Tibial nerve (tissue), 4 donors: ENCODE results near the gene SPATA17. TPM values are rescaled to one million over a fixed set of nuclear protein-coding genes. Genes with fewer than 3 reads are reported as not detected.

Experiments used
- DNase-seq, 2 donors: peaks; one replicate each; pipeline ENCODE4 v3.0.0-alpha.2; 2019; ENCODE audit warnings: low spot score in 2 of 2
- H3K27ac ChIP-seq, 4 donors: fragments of 200-600 bp; sonication (generic) in 3 of 4; one replicate each; pipeline ENCODE4 v1.5.1; 2017 to 2019; ENCODE audit warnings: mild to moderate bottlenecking in 1 of 4
- H3K27me3 ChIP-seq, 2 donors: fragments of 200-600 bp; sonication (generic) in 1 of 2; one replicate each; pipeline versions ENCODE4 v1.5.1 to v1.6.0; 2017 to 2019
- H3K36me3 ChIP-seq, 3 donors: fragments of 200-600 bp; sonication (generic); one replicate each; pipeline ENCODE4 v1.5.1; 2018 to 2019
- H3K4me1 ChIP-seq, 4 donors: fragments of 200-600 bp; sonication (generic) in 3 of 4; one replicate each; pipeline ENCODE4 v1.5.1; 2017 to 2019
- H3K4me3 ChIP-seq, 4 donors: fragments of 200-600 bp; sonication (generic) in 3 of 4; one replicate each; pipeline ENCODE4 v1.5.1; 2017 to 2019; ENCODE audit warnings: mild to moderate bottlenecking in 1 of 4, moderate library complexity in 1 of 4
- H3K9me3 ChIP-seq, 4 donors: fragments of 200-600 bp; sonication (generic) in 3 of 4; one replicate each; pipeline ENCODE4 v1.5.1; 2017 to 2019
- CTCF ChIP-seq, 5 experiments: fragments of 200-600 bp in 3 of 5; fragments of 450-650 bp in 2 of 5; sonication (generic) in 3 of 5; IDR thresholded peaks; one replicate each; pipeline ENCODE4 v1.5.1; 2016 to 2019; ENCODE audit warnings: antibody characterized with exemption in 5 of 5, mild to moderate bottlenecking in 3 of 5, moderate library complexity in 2 of 5
- EP300 ChIP-seq, 2 donors: sonication (generic); formaldehyde crosslinking; IDR thresholded peaks; one replicate each; pipeline ENCODE4 v1.6.1; 2017; ENCODE audit warnings: antibody characterized with exemption in 2 of 2, mild to moderate bottlenecking in 1 of 2
- POLR2A ChIP-seq, 2 donors: fragments of 450-650 bp; IDR thresholded peaks; one replicate each; pipeline ENCODE4 v1.6.1; 2017; ENCODE audit warnings: antibody characterized with exemption in 2 of 2, mild to moderate bottlenecking in 2 of 2, moderate library complexity in 2 of 2
- WGBS, 2 donors: methylation state at CpG; one replicate each; pipeline ENCODE4 v1.1.5; 2018; 5-methylcytosine and 5-hydroxymethylcytosine counted together
- total RNA-seq, 4 donors: library from RNA; depleted of rRNA; stranded (reverse); fragments of >200 nt; gene quantifications; one replicate each; pipeline ENCODE4 v1.1.0, GENCODE V29; 2016

Gene SPATA17
- total RNA-seq, 4 donors from 2014 or later, result 0.44 to 1.5 (median 0.91) TPM

- DNase-seq, result no peak
- Histone ChIP-seq H3K36me3 (peaks cover 0 to 8% (median 0%) of the 10 kb centered on the region in 3 donors), H3K27me3 (no peaks in the 10 kb centered on the region), H3K27ac (no peak overlapping the region), H3K4me1 (peaks cover 0 to 8% (median 2%) of the 10 kb centered on the region in 4 donors), H3K9me3 (no peaks in the 10 kb centered on the region), H3K4me3 (no peak overlapping the region)
- TF ChIP-seq POLR2A (IDR thresholded peaks at IDR 0.05) (no peak), EP300 (IDR thresholded peaks at IDR 0.05) (no peak), CTCF (IDR thresholded peaks at IDR 0.05) (no peak)
- WGBS, 2 donors, result 95 to 97% methylated on average over 3 of the region's 3 CpGs
These were observed 9.1 kb upstream of the SPATA17 start for GRCh38 chr1:217622042-217622441.

GRCh38 chr1:217626321-217626720 is 4.8 kb upstream of the SPATA17 start:
- WGBS, 2 donors, result 63 to 68% methylated on average over 2 of the region's 2 CpGs
- TF ChIP-seq CTCF (IDR thresholded peaks at IDR 0.05) (no peak), POLR2A (IDR thresholded peaks at IDR 0.05) (no peak), EP300 (IDR thresholded peaks at IDR 0.05) (no peak)
- H3K4me1 ChIP-seq, result peaks cover 0 to 42% (median 9%) of the 10 kb centered on the region in 4 donors

GRCh38 chr1:217627431-217627830 is 3.7 kb upstream of the SPATA17 start:
- H3K4me1 ChIP-seq, result peaks cover 0 to 46% (median 12%) of the 10 kb centered on the region in 4 donors
- TF ChIP-seq EP300 (IDR thresholded peaks at IDR 0.05) (no peak), POLR2A (IDR thresholded peaks at IDR 0.05) (no peak), CTCF (IDR thresholded peaks at IDR 0.05) (no peak)
- no peaks in the 10 kb centered on the region for H3K27me3 ChIP-seq
- H3K9me3 ChIP-seq, result no peaks in the 10 kb centered on the region
- WGBS, 2 donors, result 35 to 52% methylated on average over 3 of the region's 3 CpGs
- no peak overlapping the region for H3K4me3 ChIP-seq
- DNase-seq, result no peak
- no peaks in the 10 kb centered on the region for H3K36me3 ChIP-seq
- H3K27ac ChIP-seq, result no peak overlapping the region

More at GRCh38 chr1:217626321-217626720, 4.8 kb upstream of the SPATA17 start:
- H3K4me3 ChIP-seq, result no peak overlapping the region
- no peak overlapping the region for H3K27ac ChIP-seq
- no peaks in the 10 kb centered on the region for H3K9me3 ChIP-seq
- H3K36me3 ChIP-seq, result no peaks in the 10 kb centered on the region
- no peak for DNase-seq
- H3K27me3 ChIP-seq, result no peaks in the 10 kb centered on the region

- 64 to 66% methylated on average over 6 of the region's 6 CpGs for WGBS, 2 donors
- no peaks in the 10 kb centered on the region for H3K4me1 ChIP-seq
These were observed 11.3 kb downstream of the SPATA17 start for GRCh38 chr1:217642455-217642854.

GRCh38 chr1:217647791-217648190 is 16.6 kb downstream of the SPATA17 start:
- Histone ChIP-seq H3K27me3 (no peaks in the 10 kb centered on the region), H3K36me3 (peaks cover 0 to 5% (median 0%) of the 10 kb centered on the region in 3 donors), H3K27ac (no peak overlapping the region), H3K4me3 (no peak overlapping the region), H3K4me1 (no peaks in the 10 kb centered on the region), H3K9me3 (no peaks in the 10 kb centered on the region)
- DNase-seq, result no peak
- 88 to 92% methylated on average over 13 of the region's 13 CpGs for WGBS, 2 donors
- TF ChIP-seq CTCF (IDR thresholded peaks at IDR 0.05) (no peak), POLR2A (IDR thresholded peaks at IDR 0.05) (no peak), EP300 (IDR thresholded peaks at IDR 0.05) (no peak)

More at GRCh38 chr1:217642455-217642854, 11.3 kb downstream of the SPATA17 start:
- TF ChIP-seq CTCF (IDR thresholded peaks at IDR 0.05) (no peak), POLR2A (IDR thresholded peaks at IDR 0.05) (no peak), EP300 (IDR thresholded peaks at IDR 0.05) (no peak)
- DNase-seq, result no peak
- Histone ChIP-seq H3K27ac (no peak overlapping the region), H3K36me3 (no peaks in the 10 kb centered on the region), H3K4me3 (no peak overlapping the region), H3K27me3 (no peaks in the 10 kb centered on the region), H3K9me3 (no peaks in the 10 kb centered on the region)
